H1 (cell line): ENCODE data around the gene SELENBP1. TPM values are rescaled to one million over a fixed set of nuclear protein-coding genes. Genes with fewer than 3 reads are reported as not detected.

Experiments
- CTCF ChIA-PET: fragments of 300-600 bp; sonication (Branson Sonifier 250); formaldehyde crosslinking; loops from one replicate; lab custom pipeline; 2021; ENCODE audit not compliant: partially characterized antibody; lab: Charles Lee
- POLR2A ChIA-PET: fragments of 300-600 bp; sonication (Branson Sonifier 250); formaldehyde crosslinking; loops from one replicate; lab custom pipeline; 2021; ENCODE audit warnings: inconsistent platforms; ENCODE audit not compliant: partially characterized antibody; lab: Charles Lee
- DNase-seq, 2 experiments: peaks; one replicate each; pipeline versions ENCODE4 v3.0.0 to v3.0.0-alpha.2; 2010 to 2022; ENCODE audit warnings: low spot score in 2 of 2, low read depth in 1 of 2, mixed read lengths in 1 of 2
- FAIRE-seq: peaks from 2 replicates; lab custom pipeline; 2011; peaks lifted over from hg19 to GRCh38; lab: Jason Lieb, UNC
- H2AFZ ChIP-seq: 2 replicates; pipeline ENCODE4 v1.8.1; 2012; ENCODE audit warnings: low read length, inconsistent platforms
- H2AK5ac ChIP-seq: 2 replicates; pipeline ENCODE4 v1.6.1; 2013; ENCODE audit warnings: low read depth, low read length
- H2BK120ac ChIP-seq: replicated peaks from 2 replicates; pipeline ENCODE3; 2013; ENCODE audit warnings: low read depth, low read length, inconsistent platforms
- H2BK12ac ChIP-seq: 2 replicates; pipeline ENCODE4 v1.6.1; 2013; ENCODE audit warnings: low read depth, low read length
- H2BK15ac ChIP-seq: 2 replicates; pipeline ENCODE4 v1.6.1; 2013; ENCODE audit warnings: low read length
- H2BK20ac ChIP-seq: 2 replicates; pipeline ENCODE4 v1.6.1; 2013; ENCODE audit warnings: low read length
- H2BK5ac ChIP-seq: 2 replicates; pipeline ENCODE4 v1.6.1; 2013; ENCODE audit warnings: low read depth, low read length
- H3K14ac ChIP-seq: 2 replicates; pipeline ENCODE4 v1.6.1; 2013; ENCODE audit warnings: inconsistent platforms; ENCODE audit not compliant: insufficient read length
- H3K18ac ChIP-seq: 2 replicates; pipeline ENCODE4 v1.6.1; 2013; ENCODE audit warnings: low read length; ENCODE audit errors: extremely low read depth
- H3K23ac ChIP-seq: 2 replicates; pipeline ENCODE4 v1.6.1; 2013; ENCODE audit warnings: inconsistent platforms; ENCODE audit not compliant: insufficient read length
- H3K23me2 ChIP-seq: 2 replicates; pipeline ENCODE4 v1.6.1; 2013; ENCODE audit warnings: low read depth, low read length
- H3K27ac ChIP-seq: 2 replicates; pipeline ENCODE4 v1.6.1; 2011; ENCODE audit warnings: low read depth, low read length, inconsistent platforms
- H3K27me3 ChIP-seq, 4 experiments: replicated peaks in 1 of 4; 1 replicate in 1 of 4; 2 replicates in 3 of 4; pipeline versions ENCODE4 v1.6.1 to v1.8.1; 2011 to 2013; ENCODE audit warnings: low read length in 3 of 4, mild to moderate bottlenecking in 3 of 4, inconsistent platforms in 2 of 4, mixed read lengths in 2 of 4, moderate library complexity in 1 of 4; ENCODE audit not compliant: control insufficient read depth in 3 of 4, insufficient read depth in 3 of 4; ENCODE audit errors: extremely low read depth in 1 of 4
- H3K36me3 ChIP-seq, 4 experiments: 2 replicates each; pipeline versions ENCODE4 v1.6.1 to v1.8.1; 2011 to 2013; ENCODE audit warnings: mild to moderate bottlenecking in 4 of 4, low read length in 3 of 4, moderate library complexity in 2 of 4, control low read depth in 1 of 4, inconsistent platforms in 1 of 4; ENCODE audit not compliant: insufficient read depth in 4 of 4, control insufficient read depth in 2 of 4
- H3K4ac ChIP-seq: replicated peaks from 2 replicates; pipeline ENCODE3; 2013; ENCODE audit warnings: low read length, low read depth, mixed read lengths, inconsistent platforms; ENCODE audit not compliant: insufficient read length
- H3K4me1 ChIP-seq, 4 experiments: replicated peaks in 1 of 4; 1 replicate in 1 of 4; 2 replicates in 3 of 4; pipeline versions ENCODE4 v1.6.1 to v1.8.1; 2011 to 2013; ENCODE audit warnings: low read length in 3 of 4, inconsistent platforms in 2 of 4, mixed read lengths in 1 of 4; ENCODE audit not compliant: insufficient read depth in 4 of 4, control insufficient read depth in 3 of 4
- H3K4me2 ChIP-seq, 2 experiments: 2 replicates each; pipeline versions ENCODE4 v1.6.1 to v1.8.1; 2011 to 2013; ENCODE audit warnings: low read depth in 2 of 2, low read length in 2 of 2, control low read depth in 1 of 2, inconsistent platforms in 1 of 2, mild to moderate bottlenecking in 1 of 2; ENCODE audit not compliant: insufficient read depth in 1 of 2
- H3K4me3 ChIP-seq, 4 experiments: fragments of 200-600, 300-600 bp in 1 of 4; sonication (generic), shearing (Covaris generic), sonication (Bioruptor Twin) in 1 of 4; 2 replicates each; pipeline versions ENCODE4 v1.5.1 to v1.8.1; 2011 to 2016; ENCODE audit warnings: low read length in 4 of 4, low read depth in 3 of 4, control low read depth in 2 of 4, inconsistent platforms in 2 of 4, mild to moderate bottlenecking in 2 of 4, mixed read lengths in 1 of 4, moderate library complexity in 1 of 4; ENCODE audit not compliant: insufficient read depth in 2 of 4; ENCODE audit errors: extremely low read depth in 1 of 4
- H3K56ac ChIP-seq: replicated peaks from 2 replicates; pipeline ENCODE3; 2013; ENCODE audit warnings: low read depth, mild to moderate bottlenecking, mixed read lengths, low read length, inconsistent platforms; ENCODE audit not compliant: insufficient read length
- H3K79me1 ChIP-seq: 2 replicates; pipeline ENCODE4 v1.6.1; 2013; ENCODE audit warnings: low read depth, low read length, control low read depth
- H3K79me2 ChIP-seq, 2 experiments: 2 replicates each; pipeline versions ENCODE4 v1.6.1 to v1.8.1; 2012 to 2013; ENCODE audit warnings: low read length in 2 of 2, mild to moderate bottlenecking in 2 of 2, inconsistent platforms in 1 of 2; ENCODE audit not compliant: insufficient read depth in 2 of 2, control insufficient read depth in 1 of 2
- H3K9ac ChIP-seq, 4 experiments: replicated peaks in 1 of 4; 1 replicate in 1 of 4; 2 replicates in 3 of 4; pipeline versions ENCODE4 v1.6.1 to v1.8.1; 2011 to 2013; ENCODE audit warnings: low read depth in 3 of 4, low read length in 3 of 4, control low read depth in 2 of 4, mild to moderate bottlenecking in 2 of 4, moderate library complexity in 2 of 4, inconsistent platforms in 1 of 4; ENCODE audit errors: extremely low read depth in 1 of 4
- H3K9me3 ChIP-seq, 2 experiments: 2 replicates each; pipeline versions ENCODE4 v1.6.1 to v1.8.1; 2012 to 2013; ENCODE audit warnings: mild to moderate bottlenecking in 2 of 2, moderate library complexity in 2 of 2, control low read depth in 1 of 2, inconsistent platforms in 1 of 2, low read depth in 1 of 2, low read length in 1 of 2, mixed read lengths in 1 of 2; ENCODE audit not compliant: insufficient read depth in 2 of 2
- H4K20me1 ChIP-seq, 2 experiments: replicated peaks in 1 of 2; 2 replicates each; pipeline versions ENCODE3 to v1.8.1; 2011 to 2013; ENCODE audit warnings: inconsistent platforms in 2 of 2, low read length in 2 of 2, mild to moderate bottlenecking in 1 of 2; ENCODE audit not compliant: insufficient read depth in 2 of 2, control insufficient read depth in 1 of 2
- H4K5ac ChIP-seq: 2 replicates; pipeline ENCODE4 v1.6.1; 2013; ENCODE audit warnings: low read length, low read depth, mixed read lengths, inconsistent platforms; ENCODE audit not compliant: insufficient read length
- H4K8ac ChIP-seq: 2 replicates; pipeline ENCODE4 v1.8.0; 2013; ENCODE audit warnings: mild to moderate bottlenecking, moderate library complexity, low read length, inconsistent platforms; ENCODE audit not compliant: insufficient read depth; ENCODE audit errors: extremely low read depth
- H4K91ac ChIP-seq: replicated peaks from 2 replicates; pipeline ENCODE3; 2013; ENCODE audit warnings: low read length, mixed read lengths, inconsistent platforms; ENCODE audit not compliant: insufficient read length
- KDM5A ChIP-seq: fragments of 200-600 bp; IDR thresholded peaks from 2 replicates; pipeline ENCODE4 v1.7.1; 2012; ENCODE audit warnings: mild to moderate bottlenecking, low read length, inconsistent platforms, mixed read lengths
- POLR2A ChIP-seq, 2 experiments: IDR thresholded peaks; 1 replicate in 1 of 2; 2 replicates in 1 of 2; pipeline ENCODE4 v1.6.1; 2011; ENCODE audit warnings: low read depth in 2 of 2, low read length in 2 of 2, mild to moderate bottlenecking in 2 of 2; ENCODE audit errors: control extremely low read depth in 1 of 2
- WGBS, 2 experiments: shearing (Covaris generic) in 1 of 2; methylation state at CpG; one replicate each; pipeline versions ENCODE4 v1.1.6 to v1.1.7; 2013 to 2015; ENCODE audit warnings: low lambda C conversion rate in 2 of 2, mixed read lengths in 2 of 2, inconsistent platforms in 1 of 2, low coverage in 1 of 2, missing lambda C conversion rate in 1 of 2; ENCODE audit not compliant: insufficient replicate concordance in 2 of 2, insufficient coverage in 1 of 2, insufficient read length in 1 of 2; ENCODE audit errors: extremely low coverage in 1 of 2, missing lambda C conversion rate in 1 of 2; 5-methylcytosine and 5-hydroxymethylcytosine counted together
- polyA plus RNA-seq, 7 experiments: library from polyadenylated mRNA; depleted of rRNA in 3 of 7; stranded (reverse) in 5 of 7; unstranded in 2 of 7; fragments of >200 nt in 5 of 7; fragments of 200-250 nt in 2 of 7; gene quantifications; 1 replicate in 5 of 7; 2 replicates in 1 of 7; 4 replicates in 1 of 7; pipeline versions ENCODE4 v1.2.1 to v1.2.3, GENCODE V29; 2011 to 2013; ENCODE audit warnings: missing spikeins in 2 of 7, mixed read lengths in 2 of 7
- total RNA-seq: library from RNA; stranded (reverse); fragmentation: NEBNext Ultra II Directional; extraction: Animal tissue kit (Norgen Biotek cat#: 25700); gene quantifications from 2 replicates; pipeline ENCODE4 v1.2.1, GENCODE V29; 2021

Gene SELENBP1
- total and polyA plus RNA-seq, 2 of the 8 experiments (the other 6 are each of a cell fraction or from before 2014, with no cell fraction given) = 20.0 to 32.4 TPM

DNA sequence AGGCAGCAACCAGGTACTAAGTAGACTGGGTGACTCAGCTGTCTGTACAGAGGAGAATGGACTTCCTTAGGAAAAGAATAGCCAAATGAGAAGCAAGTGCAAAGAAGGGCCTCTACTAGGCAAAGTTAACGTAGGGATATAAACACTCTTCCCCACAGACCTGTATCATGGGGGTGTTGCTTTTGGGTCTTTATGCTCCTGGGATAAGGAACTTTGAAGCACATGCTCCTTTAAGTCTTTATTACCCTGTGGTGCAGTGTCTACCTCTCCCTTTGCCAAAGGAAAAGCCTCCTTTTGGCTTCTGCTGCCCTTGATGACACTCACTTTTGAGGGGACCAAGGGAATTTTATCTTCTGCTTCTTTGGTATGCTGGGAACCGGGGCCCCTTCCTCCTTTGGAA, 30.5 kb downstream of the SELENBP1 start:
- no peak for FAIRE-seq

More for the DNA sequence above, 30.5 kb downstream of the SELENBP1 start:
- WGBS, 2 experiments = 80% methylated on average over 2 of the region's 2 CpGs; no CpG with 5 or more reads in 1 of the 2 experiments
- H2BK15ac ChIP-seq = no peak overlapping the region
- H3K79me2 ChIP-seq = peaks cover 3 to 10% of the 10 kb centered on the region in 2 experiments; a peak in 3 of 4 replicates
- no peak overlapping the region for H3K4me2 ChIP-seq
- H3K36me3 ChIP-seq = peaks cover 19 to 36% (median 29%) of the 10 kb centered on the region in 4 experiments
- H3K4me1 ChIP-seq = peaks cover 3 to 7% (median 5%) of the 10 kb centered on the region in 4 experiments; a peak in 5 of 7 replicates
- no peak overlapping the region for H3K9ac ChIP-seq
- H3K4ac ChIP-seq = no peak overlapping the region
- no peak overlapping the region for H2AK5ac ChIP-seq
- H3K4me3 ChIP-seq = no peak overlapping the region
- H4K20me1 ChIP-seq = peaks cover 0 to 2% of the 10 kb centered on the region in 2 experiments
- H2BK5ac ChIP-seq = no peak overlapping the region
- POLR2A ChIA-PET = interaction anchor here (1.0 to 8.6 kb wide), 9 partner anchors 11 to 59 kb away, joined by 3 to 102 read pairs (median 9); partner anchors contain the start of genes PI4KB and PSMB4
- H3K23ac ChIP-seq = no peak overlapping the region
- peaks cover 6% of the 10 kb centered on the region for H3K79me1 ChIP-seq
- H2BK20ac ChIP-seq = no peak overlapping the region
- no peak overlapping the region for H4K5ac ChIP-seq
- H2BK12ac ChIP-seq = no peak overlapping the region
- no peak overlapping the region for H2AFZ ChIP-seq
- H3K27me3 ChIP-seq = no peaks in the 10 kb centered on the region
- no peak overlapping the region for H3K14ac ChIP-seq
- H3K23me2 ChIP-seq = peaks cover 1% of the 10 kb centered on the region; the same call in 1 of the 2 replicates
- no peak overlapping the region for H3K56ac ChIP-seq
- DNase-seq = no peak
- no peak overlapping the region for H3K18ac ChIP-seq
- no peak overlapping the region; the same call in 1 of the 2 replicates for H3K27ac ChIP-seq
- H4K8ac ChIP-seq = no peak overlapping the region
- no peak overlapping the region for H2BK120ac ChIP-seq
- TF ChIP-seq KDM5A = no peak
- TF ChIP-seq POLR2A (IDR thresholded peaks at IDR 0.05; ENCODE audit: control extremely low read depth in 1 of 2, low read depth in 2 of 2, low read length in 2 of 2) = peak in 1 of 2 experiments; percentile 74; a peak in 1 of 3 replicates
- H3K9me3 ChIP-seq = no peaks in the 10 kb centered on the region
- H4K91ac ChIP-seq = no peak overlapping the region
- CTCF ChIA-PET = interaction anchor here (0.8 to 8.4 kb wide), 7 partner anchors 16 to 43 kb away, joined by 3 to 129 read pairs (median 6); no protein-coding TSS in a partner anchor
